ENCODE data around the gene ATG9B. TPM values are rescaled to one million over a fixed set of nuclear protein-coding genes. Genes with fewer than 3 reads are reported as not detected.

Gene ATG9B
- total RNA-seq, 2 experiments from 2014 or later, result 6.9 to 10.0 TPM

DNA sequence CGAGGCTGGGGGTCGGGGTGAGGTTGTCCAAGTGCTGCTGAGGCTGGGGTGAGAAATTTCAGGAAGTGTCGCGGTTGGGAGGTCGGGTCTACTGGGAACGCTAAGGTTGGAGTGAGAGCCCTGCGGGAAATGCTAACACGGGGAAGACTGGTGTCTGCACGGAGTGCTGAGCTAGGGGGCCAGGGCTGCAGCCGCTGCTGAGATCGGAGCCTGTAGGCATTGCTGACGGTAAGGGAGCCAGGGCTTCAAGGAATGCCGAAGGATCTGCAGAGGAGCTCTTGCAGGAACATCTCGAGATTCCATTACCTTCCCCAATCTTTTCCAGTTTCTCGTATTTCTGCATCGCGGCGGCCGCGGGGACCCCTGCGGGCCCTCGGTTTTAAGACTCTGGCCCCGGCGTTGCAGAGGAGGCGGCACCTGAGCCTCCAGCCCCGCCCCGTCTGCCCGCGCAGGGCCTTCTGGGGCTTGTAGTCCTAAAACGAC lies 33.3 kb upstream of the ATG9B start, which contains the start of gene CDK5:
Gene CDK5 (minus strand): TSS at position 392 of the 483 bp plus-strand sequence. CDS start 49 bp downstream, at position 343.
- DNase-seq (no peak), ATAC-seq (peak; percentile 3)
- no peaks in the 10 kb centered on the region for H3K9me3 Mint-ChIP-seq (ENCODE audit: low read depth)
- peaks cover under 1% of the 10 kb centered on the region for H3K36me3 Mint-ChIP-seq (ENCODE audit: low read depth)
- H3K4me1 Mint-ChIP-seq, result peaks cover 31% of the 10 kb centered on the region
- ChIA-PET CTCF (no interaction called here), POLR2A (no interaction called here)
- peak within 1 kb of the TSS; percentile 81 for H3K4me3 Mint-ChIP-seq
- H3K27ac Mint-ChIP-seq, result peak within 1 kb of the TSS; percentile 94
- intact Hi-C loops (cut with DNase I, micrococcal nuclease), result loop anchor here (5.0 kb wide), 3 partner anchors 45 to 1930 kb away; partner anchors contain the start of genes ZNF425 (in 1 of the 2) and ZNF775 (in 1 of the 2)
- H3K27me3 Mint-ChIP-seq, result no peaks in the 10 kb centered on the region

DNA sequence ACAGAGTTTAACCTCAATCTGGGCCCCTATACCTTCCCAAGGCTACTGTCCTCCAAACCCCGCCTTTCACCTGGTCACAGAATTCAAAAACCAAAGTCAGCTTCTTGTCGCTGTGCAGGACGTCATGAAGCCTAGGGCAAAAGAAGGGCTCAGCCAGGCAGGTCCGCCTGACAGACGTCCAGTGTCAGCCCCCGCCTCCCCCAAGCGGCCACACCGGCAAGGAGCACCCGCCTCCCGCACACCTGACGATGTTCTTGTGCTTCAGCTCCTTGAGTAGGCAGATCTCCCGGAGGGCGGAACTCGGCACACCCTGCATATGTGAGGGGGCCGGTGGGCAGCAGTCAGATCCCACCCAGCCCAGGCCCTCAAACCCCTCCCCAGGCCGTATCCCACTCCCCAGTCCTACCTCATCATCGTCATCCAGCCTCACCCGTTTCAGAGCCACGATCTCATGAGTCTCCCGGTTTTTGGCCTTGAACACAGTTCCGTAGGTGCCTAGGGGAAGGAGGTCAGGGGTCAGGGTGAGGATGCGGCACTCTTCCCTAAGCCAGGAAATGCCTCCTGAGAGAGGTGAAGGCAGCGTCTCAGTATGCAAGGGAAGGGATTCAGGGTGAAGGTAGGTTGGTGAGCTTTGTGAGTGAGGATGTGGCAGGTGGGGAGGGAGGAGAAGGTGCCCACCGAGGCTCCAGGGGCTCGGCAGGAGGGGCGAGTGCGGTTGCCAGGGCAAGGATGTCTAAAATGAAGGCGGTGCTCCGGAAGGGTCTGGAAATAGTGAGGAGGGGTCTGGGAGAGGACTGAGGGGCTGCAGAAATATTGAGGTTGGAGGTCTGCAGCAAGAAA lies 32.6 kb upstream of the ATG9B start:
- CTCF ChIA-PET, result no interaction called here
- intact Hi-C loops (cut with DNase I, micrococcal nuclease), result loop anchor here (5.0 kb wide), 3 partner anchors 45 to 1930 kb away; partner anchors contain the start of genes ZNF425 (in 1 of the 2) and ZNF775 (in 1 of the 2)
- H3K27me3 Mint-ChIP-seq, result no peaks in the 10 kb centered on the region

DNA sequence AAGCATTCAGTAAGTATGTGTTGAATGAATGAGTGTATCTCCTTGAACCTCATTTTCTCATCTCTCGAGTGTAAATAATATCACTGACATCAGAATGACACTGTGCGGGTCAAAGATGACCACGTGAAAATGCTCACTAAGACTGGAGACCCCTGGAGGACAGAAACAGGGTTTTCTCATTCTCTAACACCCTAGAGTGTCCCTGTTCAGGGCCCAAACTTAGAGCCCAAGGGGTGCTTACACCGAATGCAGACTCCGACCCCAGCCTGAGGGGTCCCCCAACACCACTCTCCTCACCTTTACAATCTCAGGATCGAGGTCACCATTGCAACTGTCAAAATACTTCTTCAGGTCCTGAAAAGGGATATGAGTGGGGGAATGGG lies 32.0 kb upstream of the ATG9B start:
- ChIA-PET POLR2A (no interaction called here), CTCF (no interaction called here)
- intact Hi-C loops (cut with DNase I, micrococcal nuclease), result loop anchor here (5.0 kb wide), 3 partner anchors 44 to 1929 kb away; partner anchors contain the start of genes ZNF425 (in 1 of the 2) and ZNF775 (in 1 of the 2)
- H3K9me3 Mint-ChIP-seq (ENCODE audit: low read depth), result no peaks in the 10 kb centered on the region
- no peak overlapping the region for H3K27ac Mint-ChIP-seq
- peaks cover 27% of the 10 kb centered on the region for H3K4me1 Mint-ChIP-seq
- no peaks in the 10 kb centered on the region for H3K27me3 Mint-ChIP-seq
- DNase-seq (no peak), ATAC-seq (no peak)
- H3K36me3 Mint-ChIP-seq (ENCODE audit: low read depth), result peaks cover 2% of the 10 kb centered on the region
- H3K4me3 Mint-ChIP-seq, result peak overlapping the region; percentile 81

More for the DNA sequence above, 32.6 kb upstream of the ATG9B start:
- Mint-ChIP-seq H3K4me3 (peak overlapping the region; percentile 81), H3K36me3 (ENCODE audit: low read depth) (peaks cover 2% of the 10 kb centered on the region), H3K4me1 (peaks cover 33% of the 10 kb centered on the region), H3K9me3 (ENCODE audit: low read depth) (no peaks in the 10 kb centered on the region), H3K27ac (peak overlapping the region; percentile 66)
- POLR2A ChIA-PET, result no interaction called here
- DNase-seq (no peak), ATAC-seq (no peak)

DNA sequence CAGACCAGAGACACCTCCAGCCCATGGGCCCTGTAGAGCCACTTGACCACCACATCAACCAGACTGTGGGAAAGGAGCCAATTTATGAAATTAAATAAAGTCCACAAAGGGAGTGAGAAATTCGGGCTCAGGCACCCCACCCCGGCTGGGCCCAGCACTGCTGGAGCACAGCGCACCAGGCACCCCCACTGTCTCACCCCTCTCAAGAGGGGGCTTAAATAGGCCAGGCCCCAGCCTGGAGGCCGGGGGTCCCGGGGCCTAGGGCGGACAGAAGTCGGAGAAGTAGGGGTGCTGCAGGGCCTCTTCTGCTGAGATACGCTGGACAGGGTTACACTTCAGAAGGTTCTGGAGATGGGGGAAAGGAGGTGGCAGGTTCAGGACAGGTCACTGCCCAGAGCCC lies 29.5 kb upstream of the ATG9B start:
- DNase-seq, result no peak
- no peak overlapping the region for H3K4me3 Mint-ChIP-seq
- intact Hi-C loops (cut with DNase I, micrococcal nuclease), result no loop called here
- CTCF ChIA-PET, result no interaction called here
- no peaks in the 10 kb centered on the region for H3K9me3 Mint-ChIP-seq (ENCODE audit: low read depth)
- H3K36me3 Mint-ChIP-seq (ENCODE audit: low read depth), result peaks cover 2% of the 10 kb centered on the region
- H3K27me3 Mint-ChIP-seq, result no peaks in the 10 kb centered on the region
- POLR2A ChIA-PET, result no interaction called here
- no peak overlapping the region for H3K27ac Mint-ChIP-seq
- ATAC-seq, result no peak
- H3K4me1 Mint-ChIP-seq, result peaks cover 16% of the 10 kb centered on the region

DNA sequence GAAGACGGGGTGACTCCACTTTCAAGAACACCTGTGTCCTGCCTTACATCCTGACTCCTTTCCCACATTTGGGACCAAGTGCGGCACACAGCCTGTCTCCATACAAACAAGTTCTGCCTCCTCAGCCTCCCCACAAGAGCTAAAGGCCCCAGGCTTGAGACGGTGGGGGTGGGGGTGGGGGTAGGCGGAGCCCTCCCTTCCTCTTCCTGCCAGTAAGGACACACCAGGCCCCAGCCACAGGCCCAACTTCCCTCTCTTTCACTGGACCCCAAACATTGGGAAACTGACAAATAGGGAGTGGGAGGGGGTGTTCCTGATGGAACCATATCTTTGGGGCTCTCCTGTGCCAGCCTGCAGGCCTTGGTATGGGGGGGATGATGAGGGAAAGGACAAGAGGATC lies 28.8 kb upstream of the ATG9B start:
- Mint-ChIP-seq H3K4me3 (no peak overlapping the region), H3K36me3 (ENCODE audit: low read depth) (peaks cover 2% of the 10 kb centered on the region), H3K4me1 (peaks cover 13% of the 10 kb centered on the region), H3K27me3 (no peaks in the 10 kb centered on the region), H3K27ac (no peak overlapping the region), H3K9me3 (ENCODE audit: low read depth) (no peaks in the 10 kb centered on the region)
- POLR2A ChIA-PET, result no interaction called here
- ATAC-seq (no peak), DNase-seq (no peak)
- intact Hi-C loops (cut with DNase I, micrococcal nuclease), result no loop called here
- CTCF ChIA-PET, result interaction anchor here (0.6 kb wide), 2 partner anchors 16 kb away, joined by 3 read pairs; no protein-coding TSS in a partner anchor

DNA sequence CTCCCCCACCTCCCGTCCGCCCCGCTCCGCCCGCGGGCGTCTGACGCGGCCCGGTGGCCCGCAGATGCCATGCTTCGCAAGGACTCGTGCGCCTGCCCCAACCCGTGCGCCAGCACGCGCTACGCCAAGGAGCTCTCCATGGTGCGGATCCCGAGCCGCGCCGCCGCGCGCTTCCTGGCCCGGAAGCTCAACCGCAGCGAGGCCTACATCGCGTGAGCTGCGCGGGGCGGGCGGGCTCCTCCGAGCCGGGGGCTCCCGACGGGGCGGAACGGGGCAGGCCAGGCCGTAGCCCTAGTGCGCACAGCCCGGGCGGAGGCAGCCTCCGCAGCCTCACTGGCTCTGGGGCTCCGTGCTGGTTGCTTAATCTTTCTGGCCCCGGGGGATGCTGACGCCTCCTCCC lies 26.8 kb upstream of the ATG9B start:
- Mint-ChIP-seq H3K4me3 (no peak overlapping the region), H3K4me1 (peaks cover 5% of the 10 kb centered on the region), H3K27ac (no peak overlapping the region), H3K9me3 (ENCODE audit: low read depth) (no peaks in the 10 kb centered on the region), H3K27me3 (no peaks in the 10 kb centered on the region), H3K36me3 (ENCODE audit: low read depth) (peaks cover 2% of the 10 kb centered on the region)
- ATAC-seq, result peak; percentile 72
- DNase-seq, result peak; percentile 76
- CTCF ChIA-PET, result interaction anchor here (0.6 to 0.9 kb wide), 3 partner anchors 9 to 38 kb away, joined by 3 to 4 read pairs (median 3); no protein-coding TSS in a partner anchor
- intact Hi-C loops (cut with DNase I, micrococcal nuclease), result no loop called here
- POLR2A ChIA-PET, result no interaction called here

DNA sequence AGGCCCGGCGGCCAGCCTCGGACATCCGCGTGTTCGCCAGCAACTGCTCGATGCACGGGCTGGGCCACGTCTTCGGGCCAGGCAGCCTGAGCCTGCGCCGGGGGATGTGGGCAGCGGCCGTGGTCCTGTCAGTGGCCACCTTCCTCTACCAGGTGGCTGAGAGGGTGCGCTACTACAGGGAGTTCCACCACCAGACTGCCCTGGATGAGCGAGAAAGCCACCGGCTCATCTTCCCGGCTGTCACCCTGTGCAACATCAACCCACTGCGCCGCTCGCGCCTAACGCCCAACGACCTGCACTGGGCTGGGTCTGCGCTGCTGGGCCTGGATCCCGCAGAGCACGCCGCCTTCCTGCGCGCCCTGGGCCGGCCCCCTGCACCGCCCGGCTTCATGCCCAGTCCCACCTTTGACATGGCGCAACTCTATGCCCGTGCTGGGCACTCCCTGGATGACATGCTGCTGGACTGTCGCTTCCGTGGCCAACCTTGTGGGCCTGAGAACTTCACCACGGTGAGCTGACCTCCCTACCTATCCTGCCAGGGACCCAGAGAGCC lies 24.7 kb upstream of the ATG9B start:
- Mint-ChIP-seq H3K27me3 (no peaks in the 10 kb centered on the region), H3K9me3 (ENCODE audit: low read depth) (no peaks in the 10 kb centered on the region), H3K27ac (no peak overlapping the region), H3K4me3 (no peak overlapping the region), H3K36me3 (ENCODE audit: low read depth) (peaks cover 4% of the 10 kb centered on the region), H3K4me1 (peaks cover 5% of the 10 kb centered on the region)
- ChIA-PET POLR2A (no interaction called here), CTCF (no interaction called here)
- ATAC-seq (no peak), DNase-seq (no peak)
- intact Hi-C loops (cut with DNase I, micrococcal nuclease), result no loop called here

DNA sequence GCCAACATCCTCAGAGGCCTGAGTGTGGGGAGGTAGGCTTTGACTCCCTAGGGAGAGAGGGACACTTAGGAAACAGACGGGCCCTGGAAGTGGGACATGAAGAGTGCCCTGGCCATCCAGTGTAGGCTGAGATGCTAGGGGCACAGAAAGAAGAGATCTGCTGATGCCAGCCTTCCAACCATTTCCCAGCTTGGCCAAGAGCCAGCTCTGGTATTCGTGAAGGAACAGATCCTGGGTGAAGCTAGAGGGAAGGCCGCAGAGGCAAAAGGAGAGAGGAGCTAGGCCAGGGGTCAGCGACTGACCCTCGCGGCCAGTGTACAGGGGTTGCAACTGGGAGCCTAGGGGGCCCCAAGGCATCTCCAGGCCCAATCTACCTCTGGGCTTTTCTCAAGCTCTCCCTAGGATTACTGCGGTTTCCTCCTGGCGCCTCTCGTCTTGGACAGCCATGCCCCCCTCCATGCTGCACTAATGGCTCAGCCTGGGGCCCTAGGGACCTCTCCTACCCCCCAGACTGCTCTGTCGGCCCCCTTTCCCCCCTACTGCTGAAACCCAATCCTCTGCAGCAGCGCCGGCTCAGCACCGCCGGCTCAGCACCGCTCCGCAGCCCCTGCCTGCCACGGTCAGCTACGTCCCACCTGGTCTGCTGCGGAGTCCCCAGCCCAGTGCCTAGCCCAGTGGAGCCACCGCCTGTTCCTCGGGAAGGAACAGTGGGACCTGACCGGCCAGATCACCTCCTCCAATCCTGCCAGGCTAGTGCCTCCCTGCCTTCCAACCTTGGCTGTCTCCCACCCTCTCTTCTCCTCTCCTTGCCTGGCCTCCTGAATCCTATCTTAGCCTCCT lies 23.9 kb upstream of the ATG9B start, which contains the start of gene ASIC3:
Gene ASIC3 (plus strand): TSS at position 556 of the 840 bp plus-strand sequence. CDS start 355 bp downstream, outside the sequence.
- POLR2A ChIA-PET, result no interaction called here
- H3K27me3 Mint-ChIP-seq, result no peaks in the 10 kb centered on the region
- H3K27ac Mint-ChIP-seq, result no peak within 1 kb of the TSS
- H3K9me3 Mint-ChIP-seq (ENCODE audit: low read depth), result no peaks in the 10 kb centered on the region
- DNase-seq (no peak), ATAC-seq (no peak)
- peaks cover 4% of the 10 kb centered on the region for H3K36me3 Mint-ChIP-seq (ENCODE audit: low read depth)
- CTCF ChIA-PET, result no interaction called here
- no peak within 1 kb of the TSS for H3K4me3 Mint-ChIP-seq
- peaks cover 5% of the 10 kb centered on the region for H3K4me1 Mint-ChIP-seq
- intact Hi-C loops (cut with DNase I, micrococcal nuclease), result no loop called here

DNA sequence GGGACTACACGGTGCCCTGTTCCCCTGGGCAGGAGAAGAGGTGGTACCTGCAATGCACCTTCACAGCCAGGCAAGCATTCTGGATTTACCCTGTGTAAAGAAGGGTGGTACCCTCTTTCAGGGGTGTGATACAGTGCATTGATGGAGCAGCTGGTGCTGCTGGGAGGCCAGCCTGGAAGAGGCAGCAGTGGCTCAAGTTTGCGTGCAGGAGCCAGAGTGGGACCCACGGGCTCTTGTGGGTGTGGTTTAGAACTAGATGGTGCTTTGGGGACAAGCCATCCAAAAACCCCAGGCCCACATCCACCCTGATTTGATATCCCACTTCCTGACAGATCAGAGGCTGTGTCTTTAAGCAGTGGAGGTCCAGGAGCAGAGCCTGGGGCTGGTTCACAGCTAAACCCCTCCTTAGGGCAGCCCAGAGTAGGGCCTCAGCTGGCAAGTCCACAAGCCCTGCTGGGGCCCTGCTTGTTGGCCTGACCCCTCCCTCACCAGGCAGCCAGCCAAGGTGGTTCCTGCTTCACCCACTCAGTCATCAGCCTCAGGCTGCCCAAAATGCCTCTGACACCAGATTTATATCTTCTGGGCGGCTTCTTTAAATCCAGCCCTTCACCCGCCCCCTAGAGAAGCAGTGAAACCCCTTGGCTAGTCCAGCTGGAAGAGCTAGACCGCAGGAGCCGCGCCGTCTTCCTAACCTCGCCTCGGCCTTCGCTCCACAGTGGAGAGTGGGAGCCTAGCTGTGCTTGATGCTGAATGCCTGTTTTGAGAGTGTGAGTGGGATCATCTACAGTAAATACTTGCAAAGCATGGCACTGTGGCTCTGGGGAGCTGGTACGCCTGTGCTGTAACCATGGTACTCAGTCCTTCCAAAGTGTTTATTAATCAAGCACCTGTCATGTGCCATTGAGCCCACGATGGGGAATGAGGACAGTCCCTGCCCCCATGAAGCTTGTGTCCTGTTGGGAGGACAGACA lies 22.6 kb upstream of the ATG9B start:
- no peaks in the 10 kb centered on the region for H3K4me1 Mint-ChIP-seq
- no peaks in the 10 kb centered on the region for H3K27me3 Mint-ChIP-seq
- no peak for DNase-seq
- ChIA-PET CTCF (interaction anchor here (0.9 kb wide), 1 partner anchor 13 kb away, joined by 3 read pairs; no protein-coding TSS in a partner anchor), POLR2A (no interaction called here)
- intact Hi-C loops (cut with DNase I, micrococcal nuclease), result no loop called here
- H3K27ac Mint-ChIP-seq, result no peak overlapping the region
- no peak for ATAC-seq
- H3K36me3 Mint-ChIP-seq (ENCODE audit: low read depth), result peaks cover 1% of the 10 kb centered on the region
- no peaks in the 10 kb centered on the region for H3K9me3 Mint-ChIP-seq (ENCODE audit: low read depth)
- no peak overlapping the region for H3K4me3 Mint-ChIP-seq

DNA sequence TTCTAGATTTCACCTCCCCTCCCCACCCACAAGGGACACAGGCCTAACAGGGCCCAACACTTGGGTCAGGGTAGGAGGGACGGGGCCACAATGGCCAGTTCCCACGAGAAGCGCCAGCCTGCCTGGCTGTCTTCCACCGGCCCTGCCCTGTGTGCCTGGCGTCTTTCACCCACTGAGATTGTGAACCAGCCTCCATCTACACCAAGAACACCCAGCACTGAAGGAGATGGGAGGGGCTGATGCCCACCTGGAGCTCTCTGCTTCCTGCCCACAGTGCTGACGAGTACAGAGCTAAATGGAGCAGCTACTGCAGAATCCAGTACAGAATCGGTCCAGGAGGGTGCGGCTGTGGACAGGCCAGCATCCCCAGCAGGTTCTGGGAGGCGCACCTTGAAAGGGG lies 21.7 kb upstream of the ATG9B start:
- no peaks in the 10 kb centered on the region for H3K4me1 Mint-ChIP-seq
- DNase-seq, result no peak
- H3K4me3 Mint-ChIP-seq, result no peak overlapping the region
- no peaks in the 10 kb centered on the region for H3K9me3 Mint-ChIP-seq (ENCODE audit: low read depth)
- no peak overlapping the region for H3K27ac Mint-ChIP-seq
- intact Hi-C loops (cut with DNase I, micrococcal nuclease), result no loop called here
- ChIA-PET POLR2A (no interaction called here), CTCF (interaction anchor here (0.9 kb wide), 1 partner anchor 14 kb away, joined by 3 read pairs; no protein-coding TSS in a partner anchor)
- H3K27me3 Mint-ChIP-seq, result no peaks in the 10 kb centered on the region
- peaks cover 1% of the 10 kb centered on the region for H3K36me3 Mint-ChIP-seq (ENCODE audit: low read depth)
- no peak for ATAC-seq
